ENCODE measurements around the gene C4orf50. TPM values are rescaled to one million over a fixed set of nuclear protein-coding genes. Genes with fewer than 3 reads are reported as not detected.

C4orf50 gene
- total RNA-seq, 1 donor from 2014 or later, result 0.09 TPM

- DNase-seq, result no peak
- no peak for TF ChIP-seq CTCF (IDR thresholded peaks at IDR 0.05)
These were observed 99.2 kb downstream of the C4orf50 start for GRCh38 chr4:5919044-5919443.

GRCh38 chr4:5918331-5918985, 99.8 kb downstream of the C4orf50 start:
- Histone ChIP-seq H3K9me3 (no peaks in the 10 kb centered on the region), H3K4me1 (no peaks in the 10 kb centered on the region), H3K27me3 (ENCODE audit: low read depth) (peaks cover 4% of the 10 kb centered on the region), H3K36me3 (no peaks in the 10 kb centered on the region), H3K4me3 (no peak overlapping the region), H3K27ac (no peak overlapping the region)
- DNase-seq (no peak), ATAC-seq (no peak)
- intact Hi-C loops (cut with DNase I), result no loop called here
- no peak for TF ChIP-seq CTCF (IDR thresholded peaks at IDR 0.05)

More at GRCh38 chr4:5919044-5919443, 99.2 kb downstream of the C4orf50 start:
- no peak for ATAC-seq
- intact Hi-C loops (cut with DNase I), result no loop called here
- Histone ChIP-seq H3K9me3 (no peaks in the 10 kb centered on the region), H3K36me3 (no peaks in the 10 kb centered on the region), H3K27ac (no peak overlapping the region), H3K4me1 (no peaks in the 10 kb centered on the region), H3K4me3 (no peak overlapping the region), H3K27me3 (ENCODE audit: low read depth) (peaks cover 4% of the 10 kb centered on the region)

- Histone ChIP-seq H3K4me1 (no peaks in the 10 kb centered on the region), H3K9me3 (no peaks in the 10 kb centered on the region), H3K27ac (no peak overlapping the region), H3K4me3 (no peak overlapping the region), H3K36me3 (no peaks in the 10 kb centered on the region), H3K27me3 (ENCODE audit: low read depth) (peaks cover 4% of the 10 kb centered on the region)
- no peak for TF ChIP-seq CTCF (IDR thresholded peaks at IDR 0.05)
- ATAC-seq (no peak), DNase-seq (no peak)
- intact Hi-C loops (cut with DNase I), result no loop called here
These were observed 100.6 kb downstream of the C4orf50 start for GRCh38 chr4:5917672-5918071.

GRCh38 chr4:5916229-5916628, 102.0 kb downstream of the C4orf50 start:
- ATAC-seq (no peak), DNase-seq (no peak)
- no peaks in the 10 kb centered on the region for H3K36me3 ChIP-seq
- H3K4me3 ChIP-seq, result no peak overlapping the region
- no peak overlapping the region for H3K27ac ChIP-seq
- H3K9me3 ChIP-seq, result no peaks in the 10 kb centered on the region
- intact Hi-C loops (cut with DNase I), result no loop called here
- TF ChIP-seq CTCF (IDR thresholded peaks at IDR 0.05), result no peak
- peaks cover 4% of the 10 kb centered on the region for H3K27me3 ChIP-seq (ENCODE audit: low read depth)
- no peaks in the 10 kb centered on the region for H3K4me1 ChIP-seq

- intact Hi-C loops (cut with DNase I), result no loop called here
- Histone ChIP-seq H3K9me3 (no peaks in the 10 kb centered on the region), H3K36me3 (no peaks in the 10 kb centered on the region), H3K27me3 (ENCODE audit: low read depth) (no peaks in the 10 kb centered on the region), H3K4me1 (peaks cover 2% of the 10 kb centered on the region), H3K4me3 (no peak overlapping the region), H3K27ac (no peak overlapping the region)
- DNase-seq (no peak), ATAC-seq (no peak)
- no peak for TF ChIP-seq CTCF (IDR thresholded peaks at IDR 0.05)
These were observed 104.8 kb downstream of the C4orf50 start for GRCh38 chr4:5913454-5913853.
